ENCODE results near the gene SEZ6.
A peak's percentile ranks its signal among the peaks of the same experiment; 100 is the strongest.

Gene SEZ6

DNA sequence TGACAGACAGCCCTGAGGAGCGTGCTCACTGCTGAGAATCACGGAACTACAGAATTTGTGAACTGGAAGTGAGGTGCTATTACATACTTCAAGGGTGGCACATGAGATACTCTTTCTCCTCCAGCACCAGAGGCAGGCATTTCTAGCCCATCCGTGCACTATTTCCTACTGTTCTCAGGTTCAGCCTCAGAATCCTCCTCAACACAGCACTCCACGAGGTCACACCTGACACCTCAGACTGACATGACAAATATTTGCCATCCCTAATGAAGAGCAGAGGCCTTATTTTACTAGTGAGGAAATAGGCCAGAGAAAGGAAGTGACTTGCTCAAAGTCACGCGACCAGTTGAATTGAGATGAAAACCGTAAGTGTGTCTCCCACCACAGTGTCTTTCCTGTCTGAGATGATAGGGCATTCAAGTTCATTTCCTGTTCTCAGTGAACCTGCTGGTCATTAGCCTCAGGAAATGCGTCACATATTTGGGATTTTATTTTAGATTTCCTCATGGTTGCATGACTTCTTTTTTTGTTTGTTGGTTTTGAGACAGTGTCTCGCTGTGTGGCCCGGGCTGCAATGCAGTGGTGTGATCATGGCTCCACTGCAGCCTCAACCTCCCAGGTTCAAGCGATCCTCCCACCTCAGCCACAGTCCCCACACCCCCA is 23.6 kb downstream of the SEZ6 start:
- in situ Hi-C loops (cut with MboI; ENCODE audit: low sequenced_read_pairs, unreplicated experiment) = no loop called here
- TF ChIP-seq, protein P1, sequence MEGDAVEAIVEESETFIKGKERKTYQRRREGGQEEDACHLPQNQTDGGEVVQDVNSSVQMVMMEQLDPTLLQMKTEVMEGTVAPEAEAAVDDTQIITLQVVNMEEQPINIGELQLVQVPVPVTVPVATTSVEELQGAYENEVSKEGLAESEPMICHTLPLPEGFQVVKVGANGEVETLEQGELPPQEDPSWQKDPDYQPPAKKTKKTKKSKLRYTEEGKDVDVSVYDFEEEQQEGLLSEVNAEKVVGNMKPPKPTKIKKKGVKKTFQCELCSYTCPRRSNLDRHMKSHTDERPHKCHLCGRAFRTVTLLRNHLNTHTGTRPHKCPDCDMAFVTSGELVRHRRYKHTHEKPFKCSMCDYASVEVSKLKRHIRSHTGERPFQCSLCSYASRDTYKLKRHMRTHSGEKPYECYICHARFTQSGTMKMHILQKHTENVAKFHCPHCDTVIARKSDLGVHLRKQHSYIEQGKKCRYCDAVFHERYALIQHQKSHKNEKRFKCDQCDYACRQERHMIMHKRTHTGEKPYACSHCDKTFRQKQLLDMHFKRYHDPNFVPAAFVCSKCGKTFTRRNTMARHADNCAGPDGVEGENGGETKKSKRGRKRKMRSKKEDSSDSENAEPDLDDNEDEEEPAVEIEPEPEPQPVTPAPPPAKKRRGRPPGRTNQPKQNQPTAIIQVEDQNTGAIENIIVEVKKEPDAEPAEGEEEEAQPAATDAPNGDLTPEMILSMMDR (IDR thresholded peaks at IDR 0.05; ENCODE audit: borderline replicate concordance, control extremely low read depth, extremely low read depth, insufficient read depth, missing control alignments) = no peak
- peak; percentile 77 for DNase-seq (ENCODE audit: low spot score)

DNA sequence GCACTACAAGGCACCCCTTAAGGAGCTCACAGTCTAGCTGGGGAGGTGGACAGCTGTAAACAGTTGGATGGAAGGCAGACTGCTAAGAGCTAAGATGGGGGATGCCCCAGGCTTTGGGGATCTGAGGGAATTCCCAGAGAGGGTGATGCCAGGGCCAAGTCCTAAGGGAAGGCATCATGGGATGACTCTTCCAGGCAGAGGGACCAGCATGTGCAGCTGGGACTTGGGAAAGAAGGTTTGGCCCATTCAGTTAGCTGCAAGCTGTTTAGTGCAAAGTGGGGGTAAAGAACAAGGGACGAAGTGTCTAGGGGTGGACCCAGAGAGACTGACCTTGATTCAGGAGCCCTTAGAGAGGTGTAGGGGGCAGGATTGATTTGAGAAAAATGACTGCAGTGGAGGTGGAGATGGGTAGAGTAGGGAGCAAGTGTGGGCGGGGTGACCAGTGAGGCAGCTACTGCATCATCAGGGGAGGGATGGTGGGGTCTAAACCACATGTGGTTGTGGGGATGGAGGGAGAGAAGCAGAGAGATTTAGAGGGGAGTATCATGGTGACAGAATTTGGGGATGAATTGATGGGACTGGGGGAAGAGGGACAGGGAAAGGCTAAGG is 27.4 kb downstream of the SEZ6 start:
- DNase-seq (ENCODE audit: low spot score) = no peak
- TF ChIP-seq, protein P1 (IDR thresholded peaks at IDR 0.05; ENCODE audit: borderline replicate concordance, control extremely low read depth, extremely low read depth, insufficient read depth, missing control alignments) = no peak
- in situ Hi-C loops (cut with MboI; ENCODE audit: low sequenced_read_pairs, unreplicated experiment) = loop anchor here (10.0 kb wide), 1 partner anchor 46 kb away; no protein-coding TSS in a partner anchor

DNA sequence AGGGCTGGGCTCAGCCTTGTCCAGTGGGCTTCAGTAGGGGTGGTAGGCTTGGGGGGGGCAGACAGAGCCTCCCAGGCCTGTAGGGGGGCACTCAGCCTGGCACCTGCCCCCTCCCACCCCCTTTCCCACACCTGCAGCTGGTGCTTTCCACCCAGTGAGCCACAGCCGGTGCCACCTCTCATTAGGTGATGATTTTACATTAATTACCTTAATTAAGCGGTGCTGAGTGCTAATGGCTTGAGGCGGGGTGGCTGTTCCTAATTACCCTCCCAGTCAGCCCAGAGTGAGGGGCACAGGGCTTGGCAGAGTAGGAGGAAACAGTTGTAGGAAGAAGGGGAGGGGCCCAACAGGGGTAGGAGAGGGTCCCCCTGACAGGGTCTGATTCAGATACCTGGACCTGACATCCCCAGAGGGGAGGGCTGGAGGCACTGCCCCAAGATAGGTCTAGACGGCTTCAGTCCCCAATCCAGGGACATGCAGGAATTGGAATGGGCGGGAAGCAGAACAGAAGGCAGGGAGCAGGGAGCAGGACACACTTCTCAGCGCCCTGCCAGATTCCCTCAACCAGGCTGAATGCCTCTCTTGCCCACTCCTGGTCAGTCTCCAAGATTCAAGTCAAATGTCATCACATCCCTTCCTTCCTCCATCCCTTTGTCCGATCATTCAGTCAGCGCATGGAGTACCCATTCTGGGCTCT is 28.0 kb downstream of the SEZ6 start:
- DNase-seq (ENCODE audit: low spot score) = no peak
- TF ChIP-seq, protein P1 (IDR thresholded peaks at IDR 0.05; ENCODE audit: borderline replicate concordance, control extremely low read depth, extremely low read depth, insufficient read depth, missing control alignments) = no peak
- in situ Hi-C loops (cut with MboI; ENCODE audit: low sequenced_read_pairs, unreplicated experiment) = loop anchor here (10.0 kb wide), 1 partner anchor 47 kb away; no protein-coding TSS in a partner anchor

DNA sequence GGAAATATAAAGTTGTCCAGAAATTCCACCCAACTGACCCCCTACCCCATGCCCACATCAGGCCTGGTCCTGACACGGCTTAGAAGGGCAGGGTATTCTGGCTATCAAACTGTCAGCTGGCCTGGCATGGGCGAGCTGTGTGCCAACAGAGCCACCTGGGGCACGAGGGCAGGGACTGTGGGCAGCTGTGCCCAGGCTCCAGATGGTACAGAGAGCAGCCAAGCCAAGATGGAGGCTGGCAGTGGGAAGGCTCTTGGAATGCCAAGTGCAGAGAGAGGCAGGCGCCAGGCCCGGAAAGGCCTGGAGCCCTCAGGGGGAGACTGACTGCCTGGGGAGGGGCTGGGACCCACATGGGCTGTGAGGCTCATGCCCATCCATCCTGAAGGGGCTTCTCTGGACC is 30.2 kb downstream of the SEZ6 start:
- DNase-seq (ENCODE audit: low spot score) = no peak
- TF ChIP-seq, protein P1 (IDR thresholded peaks at IDR 0.05; ENCODE audit: borderline replicate concordance, control extremely low read depth, extremely low read depth, insufficient read depth, missing control alignments) = no peak
- in situ Hi-C loops (cut with MboI; ENCODE audit: low sequenced_read_pairs, unreplicated experiment) = loop anchor here (10.0 kb wide), 1 partner anchor 49 kb away; no protein-coding TSS in a partner anchor

DNA sequence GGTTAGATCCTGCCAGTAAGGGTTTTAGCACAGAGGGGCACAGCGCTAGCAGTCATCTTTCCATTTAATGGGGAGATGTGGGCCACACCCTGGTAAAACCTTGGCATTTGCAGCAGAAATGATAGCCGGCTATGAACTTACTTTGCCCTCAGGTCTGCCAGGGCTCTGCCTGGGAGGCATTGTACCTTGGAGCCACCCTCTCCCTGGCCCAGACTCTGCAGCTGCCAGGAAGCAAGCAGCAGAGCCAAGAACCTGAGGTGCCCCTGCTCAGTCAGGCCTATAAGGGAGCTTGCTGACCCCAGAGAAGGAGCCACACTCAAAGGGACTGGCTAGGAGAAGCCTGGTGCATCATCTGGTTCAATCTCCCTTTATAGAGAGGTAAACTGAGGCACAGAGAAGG is 30.8 kb downstream of the SEZ6 start:
- TF ChIP-seq, protein P1 (IDR thresholded peaks at IDR 0.05; ENCODE audit: borderline replicate concordance, control extremely low read depth, extremely low read depth, insufficient read depth, missing control alignments) = no peak
- DNase-seq (ENCODE audit: low spot score) = no peak
- in situ Hi-C loops (cut with MboI; ENCODE audit: low sequenced_read_pairs, unreplicated experiment) = loop anchor here (10.0 kb wide), 1 partner anchor 50 kb away; no protein-coding TSS in a partner anchor

DNA sequence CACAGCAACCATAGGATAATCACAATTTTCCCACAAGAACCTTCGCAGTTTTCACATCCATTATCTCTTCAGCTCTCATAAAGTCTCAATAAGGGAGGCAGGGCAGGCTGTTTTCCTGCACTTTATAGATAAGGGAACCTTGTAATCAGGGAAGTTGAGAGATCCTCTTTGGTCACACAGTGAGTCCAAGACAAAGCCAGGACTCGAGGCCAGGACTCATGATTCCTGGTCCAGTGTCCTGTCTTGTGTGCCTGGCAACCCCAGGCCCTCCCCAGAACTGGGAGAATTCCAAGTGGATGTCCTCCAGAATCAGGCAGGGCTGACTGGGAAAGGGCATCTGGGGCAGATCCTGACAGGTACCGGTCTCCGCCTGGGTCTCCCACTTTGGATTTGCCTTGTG is 31.4 kb downstream of the SEZ6 start:
- no peak for DNase-seq (ENCODE audit: low spot score)
- TF ChIP-seq, protein P1 (IDR thresholded peaks at IDR 0.05; ENCODE audit: borderline replicate concordance, control extremely low read depth, extremely low read depth, insufficient read depth, missing control alignments) = no peak
- in situ Hi-C loops (cut with MboI; ENCODE audit: low sequenced_read_pairs, unreplicated experiment) = loop anchor here (10.0 kb wide), 1 partner anchor 50 kb away; no protein-coding TSS in a partner anchor

All from GM13976 (cell line).